NCI-H82 treated with DMSO at 0.1 percent for 48 hours (cell line): ENCODE results near the gene SIRPB2.

Source experiments
- DNase-seq: peaks from one replicate; lab custom pipeline; 2025; ENCODE audit not compliant: unreplicated experiment; lab: John Stamatoyannopoulos, UW

The SIRPB2 gene

GRCh38 chr20:1472556-1473245 is 18.5 kb downstream of the SIRPB2 start:
- DNase-seq = no peak

DNA sequence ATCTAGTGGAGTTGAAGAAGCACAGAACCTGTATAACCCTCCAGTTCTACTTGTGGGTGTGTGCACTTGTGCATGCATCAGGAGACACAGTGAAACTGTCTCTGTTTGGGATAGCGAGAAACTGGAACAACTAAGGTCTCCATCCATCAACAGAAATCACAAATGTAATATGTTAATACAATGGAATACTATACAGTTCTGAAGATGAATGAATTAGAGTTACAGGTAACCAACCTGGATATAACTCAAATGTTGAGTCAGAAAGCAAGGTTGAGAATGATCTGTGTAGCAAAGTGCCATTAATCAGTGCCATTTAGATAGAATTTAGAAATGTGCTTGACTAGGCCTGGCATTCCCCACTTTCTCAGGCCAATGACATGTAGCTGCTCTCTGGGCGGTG is 20.0 kb downstream of the SIRPB2 start:
- DNase-seq = no peak

GRCh38 chr20:1469925-1470571 is 21.2 kb downstream of the SIRPB2 start:
- DNase-seq = peak; percentile 21

DNA sequence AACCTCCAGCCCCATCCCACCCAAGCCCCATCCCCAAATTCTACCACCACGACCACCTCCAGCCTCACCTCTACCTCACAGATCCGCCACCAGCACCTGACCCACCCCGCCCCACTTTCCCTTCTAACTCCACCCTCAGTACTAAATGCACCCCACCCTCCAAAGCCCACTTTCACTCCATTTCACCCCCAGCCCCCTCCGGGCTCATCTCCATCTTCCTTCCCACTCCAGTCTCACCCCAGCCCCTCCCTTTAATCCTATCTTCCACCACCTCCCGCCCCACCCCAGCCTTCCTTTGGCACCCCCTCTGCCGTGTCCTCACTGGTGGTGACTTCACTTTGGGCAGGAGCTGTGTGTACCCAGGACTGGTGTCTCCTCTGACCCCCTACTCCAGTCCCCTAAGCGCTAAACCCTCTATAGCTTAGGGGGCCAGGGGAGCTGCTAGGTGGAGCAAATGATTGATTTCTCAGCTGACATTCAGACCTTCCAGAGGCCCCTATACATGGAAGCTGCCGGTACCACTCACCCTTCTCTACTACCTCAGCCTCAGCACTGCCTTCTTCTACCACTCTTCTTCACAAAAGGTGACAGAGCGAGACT is 21.8 kb downstream of the SIRPB2 start:
- DNase-seq = no peak

GRCh38 chr20:1468117-1468624 is 23.0 kb downstream of the SIRPB2 start:
- no peak for DNase-seq

- DNase-seq = no peak
These were observed 23.7 kb downstream of the SIRPB2 start for GRCh38 chr20:1467355-1468116.

GRCh38 chr20:1467082-1467354 is 24.2 kb downstream of the SIRPB2 start:
- no peak for DNase-seq

DNA sequence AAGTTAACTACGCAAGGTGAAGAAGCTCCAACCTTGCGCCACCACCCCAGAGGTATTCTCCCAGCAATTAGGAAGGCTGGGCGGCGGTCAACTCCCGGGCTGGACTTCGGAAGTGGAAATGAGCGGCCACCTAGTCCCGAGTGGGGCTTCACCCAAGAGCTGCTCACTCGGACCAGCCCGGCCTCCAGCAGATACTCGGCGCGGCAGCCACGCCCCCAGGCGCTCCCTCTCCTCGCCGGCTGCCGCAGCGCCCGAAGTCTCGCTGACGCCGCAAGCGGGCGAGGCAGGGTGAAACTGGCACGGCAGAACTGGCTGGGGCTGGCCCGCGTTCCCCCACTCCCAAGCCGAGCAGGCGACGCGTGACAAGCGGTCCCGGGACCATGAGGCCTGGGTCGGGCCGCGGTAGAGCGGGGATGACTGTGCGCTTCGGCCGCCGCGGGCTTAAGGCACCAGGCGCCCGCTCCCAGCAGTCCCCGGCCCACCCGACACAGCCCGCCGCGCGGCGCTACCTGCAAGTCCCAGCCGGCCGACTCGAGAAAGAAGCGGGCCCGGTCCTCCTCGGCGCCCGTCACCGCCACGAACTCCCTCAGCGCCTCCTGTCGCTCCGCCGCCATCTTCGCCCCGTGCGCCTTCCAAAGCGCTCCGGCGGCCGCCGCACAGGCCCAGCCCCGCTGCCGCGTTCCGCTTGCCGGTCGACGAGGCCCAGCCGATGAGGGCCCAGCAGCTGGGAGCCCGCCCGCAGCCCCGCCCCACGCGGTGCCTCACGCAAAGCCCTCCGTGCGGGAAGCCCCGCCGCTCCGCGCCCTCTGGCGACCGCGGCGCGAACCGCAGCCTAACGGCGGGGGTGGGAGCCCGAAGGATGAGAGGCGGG is 24.8 kb downstream of the SIRPB2 start, which contains the start of gene NSFL1C:
Gene NSFL1C, minus strand, starts transcription at position 639 of the 871 bp plus-strand sequence. Its CDS starts 25 bp downstream, at position 614.
- peak; percentile 58 for DNase-seq

- DNase-seq = no peak
These were observed 25.6 kb downstream of the SIRPB2 start for GRCh38 chr20:1465470-1466210.

DNA sequence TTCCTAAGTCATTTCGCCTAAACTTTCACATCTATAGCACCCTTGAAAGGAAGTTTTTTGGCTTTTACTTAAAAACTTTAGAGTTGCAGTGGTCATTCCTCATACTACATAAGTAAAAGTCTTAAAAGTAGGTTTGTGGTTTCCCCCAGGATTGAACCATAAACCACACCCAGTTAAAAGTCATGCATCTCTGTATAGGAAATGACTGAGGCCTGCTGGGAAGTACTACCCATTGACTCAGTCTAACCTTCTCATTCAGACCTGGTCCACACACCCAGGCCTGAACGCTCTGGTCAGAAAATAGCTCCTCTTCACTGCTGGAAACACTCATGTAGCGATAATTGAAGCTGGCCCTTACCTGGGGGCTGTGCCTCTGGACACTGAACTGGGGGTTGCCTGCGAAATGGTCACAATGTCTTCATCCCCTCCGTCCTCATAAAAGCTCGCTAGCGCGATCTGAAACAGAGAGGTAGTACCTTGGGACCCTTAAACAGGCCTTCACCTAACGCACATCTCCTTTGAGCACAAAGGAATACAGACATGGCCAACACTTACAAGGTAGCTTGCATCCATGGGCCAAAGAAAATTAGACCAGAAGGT is 27.1 kb downstream of the SIRPB2 start:
- no peak for DNase-seq

DNA sequence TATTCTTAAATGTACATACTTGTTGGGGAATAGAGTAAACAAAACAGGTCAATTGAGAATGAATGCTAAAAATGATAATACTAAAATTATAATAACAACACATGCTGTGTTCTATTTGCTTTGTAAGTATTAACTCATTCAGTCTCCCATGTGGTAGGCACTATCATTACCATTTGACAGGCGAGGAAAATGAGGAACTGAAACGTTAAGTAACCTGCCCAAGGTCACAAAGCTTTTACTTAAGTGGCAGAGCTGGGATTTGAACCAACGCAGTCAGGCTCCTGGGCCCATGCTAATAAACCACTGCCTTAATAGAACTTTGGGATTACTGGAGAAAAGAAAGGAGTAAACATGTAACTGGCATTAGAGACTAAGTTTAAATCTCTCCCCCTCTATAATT is 28.4 kb downstream of the SIRPB2 start:
- DNase-seq = no peak

DNA sequence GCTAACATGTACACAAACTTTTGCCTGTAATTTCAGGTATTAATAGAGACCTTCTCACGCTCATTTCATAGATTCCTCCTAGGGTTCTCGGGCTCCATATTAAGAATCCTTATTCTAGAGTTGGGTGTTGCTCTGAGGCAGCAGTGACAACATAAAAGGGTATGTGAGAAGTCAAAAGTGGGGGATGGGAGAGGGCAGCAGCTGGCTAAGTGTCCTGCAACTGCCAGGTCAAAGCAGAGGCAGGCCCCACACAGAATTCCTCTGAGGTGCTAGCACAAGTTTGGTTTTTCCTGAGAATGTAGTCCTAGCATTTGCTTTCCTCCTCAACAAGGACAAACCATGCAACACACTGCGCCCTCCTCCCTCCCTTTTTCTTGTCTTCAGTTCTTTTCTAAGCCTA is 29.2 kb downstream of the SIRPB2 start:
- DNase-seq = no peak

DNA sequence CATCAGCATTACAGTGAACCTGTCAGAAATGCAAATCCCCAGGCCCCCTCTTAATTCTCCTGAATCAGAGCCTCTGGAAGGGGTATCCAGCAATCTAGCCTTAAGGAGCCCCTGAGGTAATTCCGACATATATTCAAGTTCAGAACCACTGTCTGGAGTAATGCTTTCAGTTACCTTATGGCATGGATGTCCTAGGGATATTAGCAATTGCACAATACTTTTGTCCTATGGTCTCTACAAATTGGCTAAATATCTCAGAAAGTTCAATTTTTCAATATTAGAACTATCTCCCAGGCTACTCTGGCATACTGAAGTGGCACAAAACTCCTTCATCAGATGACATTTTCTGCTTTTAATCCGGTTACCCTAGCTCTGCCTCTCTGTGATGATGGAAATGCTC is 30.9 kb downstream of the SIRPB2 start:
- DNase-seq = no peak

DNA sequence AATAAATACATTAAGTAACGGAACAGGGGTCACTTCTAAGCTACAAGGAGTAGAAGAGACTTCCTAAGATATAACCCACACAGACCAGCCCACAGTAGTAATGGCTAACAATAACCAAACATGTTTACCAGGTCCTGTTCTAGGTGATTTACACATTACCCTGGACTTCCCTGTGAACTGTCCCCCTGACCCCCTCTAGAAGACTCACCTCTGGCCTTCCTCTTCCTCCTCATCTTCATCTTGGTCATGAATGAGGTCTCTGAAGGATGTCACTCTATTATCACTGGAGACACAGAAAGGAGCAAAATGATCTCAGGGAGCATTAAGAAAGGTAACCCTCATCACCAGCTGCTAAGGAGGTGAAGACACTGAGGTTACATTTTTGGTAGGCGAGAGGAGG is 33.2 kb downstream of the SIRPB2 start:
- DNase-seq = no peak

DNA sequence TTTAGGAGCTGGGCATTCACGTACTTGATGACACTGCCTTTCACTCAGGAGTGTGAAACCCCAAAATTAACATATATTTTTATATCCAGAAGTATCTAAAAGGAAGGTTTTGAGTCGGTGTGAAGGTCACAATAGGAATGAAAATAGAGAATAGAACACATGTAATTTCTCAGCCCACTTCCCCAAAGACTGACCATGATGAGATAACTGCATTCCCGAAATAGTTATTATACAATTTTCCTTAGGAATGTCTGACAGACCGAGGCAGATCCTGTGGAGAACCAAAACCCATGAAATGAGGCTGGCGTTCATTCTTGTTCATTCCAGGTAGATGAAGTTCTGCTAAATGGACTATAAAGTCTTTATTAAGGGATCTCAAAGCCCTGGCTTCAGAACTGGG is 34.9 kb downstream of the SIRPB2 start:
- DNase-seq = no peak

DNA sequence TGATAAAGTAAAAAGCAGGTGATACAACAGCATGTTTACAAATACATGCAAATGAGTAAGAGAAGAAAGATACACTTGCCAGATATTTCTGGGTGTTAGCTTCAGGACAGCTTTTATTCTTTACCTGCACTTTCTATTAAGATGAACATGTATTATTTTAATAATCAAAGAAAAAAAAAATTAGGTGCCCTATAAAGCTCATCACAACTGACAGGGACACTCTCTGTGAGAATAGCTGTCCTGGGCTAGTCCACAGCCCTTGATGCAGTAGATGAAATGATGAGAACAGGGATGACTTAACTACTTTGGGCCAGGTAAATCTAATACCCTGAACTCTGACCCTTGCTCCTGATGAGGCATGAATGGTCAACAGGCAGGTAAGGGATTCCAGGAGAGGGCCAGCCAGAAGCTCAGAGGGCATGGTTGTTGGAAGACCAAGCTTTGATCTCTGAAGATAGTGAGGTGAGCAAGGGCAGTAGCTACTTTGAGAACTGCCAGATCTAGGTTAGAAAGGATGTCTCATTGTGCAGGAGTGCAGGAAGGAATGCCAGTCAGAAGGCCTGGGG is 40.2 kb downstream of the SIRPB2 start:
- no peak for DNase-seq

DNA sequence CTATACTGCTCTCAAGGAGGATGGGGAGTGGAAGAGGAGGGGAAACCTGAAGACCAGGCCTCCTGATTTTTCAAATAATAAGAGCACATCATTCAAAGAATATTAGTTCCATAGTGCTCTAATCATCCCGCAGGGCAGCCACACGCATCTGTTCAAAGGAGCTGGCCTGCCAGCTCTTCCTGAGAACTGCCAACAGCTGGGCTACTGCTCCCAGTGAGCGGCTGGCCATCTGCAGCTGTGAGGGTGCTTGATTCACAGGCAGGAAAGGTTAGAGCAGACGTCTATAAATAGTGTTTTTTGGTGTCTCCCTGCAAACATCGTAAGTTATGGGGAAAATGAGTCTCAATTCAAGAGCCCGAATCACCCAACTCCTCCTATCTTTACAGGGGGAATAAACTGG is 41.9 kb downstream of the SIRPB2 start:
- no peak for DNase-seq

DNA sequence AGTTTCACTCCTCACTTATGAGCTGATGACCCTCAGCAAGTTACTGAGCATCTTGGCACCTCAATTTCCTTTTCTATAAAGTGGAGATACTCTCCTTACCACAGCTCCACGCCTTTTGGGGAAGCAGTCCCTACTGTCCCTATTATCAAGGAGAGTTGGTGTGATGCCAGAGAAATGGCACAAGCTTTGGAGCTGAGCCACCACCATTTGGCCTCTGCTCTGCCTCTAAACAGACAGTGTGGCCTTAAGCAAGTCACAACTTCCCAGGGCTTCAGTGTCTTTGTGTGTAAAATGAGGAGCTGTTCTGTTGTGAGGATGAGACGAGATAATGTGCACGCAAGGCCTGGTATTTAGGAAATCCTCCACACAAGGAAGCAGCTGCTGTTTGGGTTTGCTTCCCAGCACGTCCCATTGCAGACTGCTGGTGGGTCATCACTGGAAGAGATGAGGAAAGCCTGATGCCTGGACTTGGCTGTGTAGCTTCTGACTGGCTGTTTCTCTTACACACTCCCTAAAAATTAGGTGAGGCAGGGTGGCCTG is 43.1 kb downstream of the SIRPB2 start:
- DNase-seq = no peak

DNA sequence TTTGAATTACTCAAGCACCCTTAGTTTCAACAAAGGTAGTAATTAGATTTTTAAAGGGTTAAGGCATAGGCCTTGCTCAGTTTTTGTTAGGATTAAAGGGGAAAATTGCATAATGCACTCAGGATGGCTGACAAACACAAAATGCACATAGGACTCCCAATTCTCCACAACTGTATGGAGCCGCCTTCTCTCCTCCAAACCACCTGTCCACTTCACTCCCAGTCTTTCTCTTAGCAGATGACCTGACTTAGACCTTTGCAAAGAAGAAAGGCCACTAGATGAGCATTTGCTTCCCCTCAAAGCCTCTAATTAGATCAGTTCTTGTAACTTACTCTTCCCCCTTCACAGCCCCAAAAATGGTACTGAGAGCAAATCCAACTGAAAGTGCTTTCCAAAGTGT is 44.7 kb downstream of the SIRPB2 start:
- DNase-seq = no peak
